ENCODE data around the gene ERFL.

ERFL gene

DNA sequence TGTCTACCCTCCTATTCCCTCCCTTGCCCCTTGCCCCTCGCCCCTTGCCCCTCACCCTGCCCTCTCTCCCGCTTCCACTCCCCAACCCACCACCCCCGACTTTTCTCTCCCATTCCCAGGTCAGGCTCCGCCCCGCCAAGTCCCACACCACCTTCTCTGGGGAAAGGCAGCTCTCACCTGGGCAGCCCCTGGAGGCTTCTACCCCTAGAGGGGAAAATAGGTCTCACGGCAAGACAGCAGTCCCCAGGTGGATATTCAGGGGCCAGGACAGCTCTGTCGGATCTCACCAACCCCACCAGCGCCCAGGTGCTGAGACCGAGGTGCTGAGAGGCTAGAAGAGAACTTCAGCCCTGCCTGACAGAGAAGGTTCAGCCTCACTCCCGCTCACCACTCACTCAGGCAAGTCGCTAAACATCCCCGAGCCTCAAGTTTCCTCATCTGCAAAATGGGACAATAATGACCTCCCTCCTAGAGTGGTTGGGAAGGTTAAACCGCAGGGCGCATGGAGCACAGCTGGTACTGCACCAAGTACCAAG is 1.4 kb upstream of the ERFL start:
- DNase-seq (ENCODE audit: low read depth): no peak
- H3K4me3 ChIP-seq (ENCODE audit: low read depth, low read length): no peak overlapping the region

DNA sequence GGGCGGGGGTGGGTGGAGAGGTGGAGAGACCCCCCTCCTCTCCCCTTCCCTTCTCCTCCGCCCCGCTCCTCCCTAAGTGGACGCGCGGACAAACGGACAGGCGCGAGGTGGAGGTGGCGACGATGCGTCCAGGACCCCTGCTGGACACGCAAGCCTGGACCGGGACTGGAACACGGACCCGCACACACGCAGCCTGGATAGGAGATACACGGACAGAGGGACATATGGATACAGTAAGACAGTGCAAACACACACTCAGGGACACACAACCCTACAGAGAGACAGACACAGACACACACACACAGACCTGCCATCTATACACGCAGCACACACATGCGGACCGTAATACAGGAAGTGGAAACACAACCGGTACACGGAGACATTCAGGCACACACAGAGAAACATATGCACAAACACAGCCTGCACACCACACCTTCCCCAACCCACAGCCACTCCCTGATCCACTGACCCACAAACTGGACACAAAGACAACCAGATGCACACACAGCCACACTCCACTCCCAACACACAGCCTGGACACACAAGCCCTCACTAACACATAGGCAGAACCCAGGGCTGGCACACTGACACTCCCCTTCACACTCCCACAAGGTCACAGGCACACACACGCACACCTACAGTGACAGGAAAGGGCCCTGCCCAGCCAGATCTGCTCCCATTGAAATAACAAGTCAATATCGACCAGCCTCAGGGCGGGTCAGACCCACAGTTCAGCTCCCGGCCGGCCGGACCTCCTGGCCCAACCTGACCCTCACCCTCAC is 696 bp upstream of the ERFL start:
- DNase-seq (ENCODE audit: low read depth): no peak
- H3K4me3 ChIP-seq (ENCODE audit: low read depth, low read length): peak overlapping the region; percentile 44

DNA sequence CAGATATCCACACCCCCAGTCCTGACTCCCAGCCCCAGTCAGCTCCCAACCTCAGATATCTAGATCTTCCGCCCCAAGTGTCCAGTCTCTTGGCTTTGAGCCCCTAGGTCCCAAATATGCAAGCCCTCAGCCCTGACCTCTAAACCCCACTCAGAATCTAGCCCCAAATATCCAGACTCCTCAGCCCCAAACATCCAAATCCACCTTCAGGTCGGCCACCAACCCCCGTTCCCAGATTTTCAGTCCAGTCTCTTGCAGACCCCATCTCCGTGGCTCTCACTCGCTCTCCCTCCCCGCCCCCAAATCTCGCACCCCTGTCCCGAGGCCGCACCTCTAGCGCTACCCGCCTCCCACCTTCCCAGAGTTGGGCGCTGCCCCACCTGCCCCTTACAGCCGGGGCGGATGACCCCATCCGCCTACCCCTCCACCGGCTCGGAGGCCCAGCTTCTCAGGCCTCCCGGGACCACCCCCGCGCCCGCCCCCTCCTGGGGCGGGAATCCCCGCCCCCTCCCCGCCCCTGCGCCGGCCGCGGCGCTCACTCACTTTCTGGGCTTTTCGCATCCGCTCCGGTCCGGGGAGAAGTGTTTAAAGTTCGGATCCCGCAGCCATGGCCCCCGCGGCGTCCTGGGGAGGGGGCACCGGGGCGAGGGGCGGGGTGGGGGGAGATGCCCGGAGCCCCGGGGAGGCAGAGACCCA is 604 bp downstream of the ERFL start:
- H3K4me3 ChIP-seq (ENCODE audit: low read depth, low read length): peak overlapping the region; percentile 44
- DNase-seq (ENCODE audit: low read depth): no peak

DNA sequence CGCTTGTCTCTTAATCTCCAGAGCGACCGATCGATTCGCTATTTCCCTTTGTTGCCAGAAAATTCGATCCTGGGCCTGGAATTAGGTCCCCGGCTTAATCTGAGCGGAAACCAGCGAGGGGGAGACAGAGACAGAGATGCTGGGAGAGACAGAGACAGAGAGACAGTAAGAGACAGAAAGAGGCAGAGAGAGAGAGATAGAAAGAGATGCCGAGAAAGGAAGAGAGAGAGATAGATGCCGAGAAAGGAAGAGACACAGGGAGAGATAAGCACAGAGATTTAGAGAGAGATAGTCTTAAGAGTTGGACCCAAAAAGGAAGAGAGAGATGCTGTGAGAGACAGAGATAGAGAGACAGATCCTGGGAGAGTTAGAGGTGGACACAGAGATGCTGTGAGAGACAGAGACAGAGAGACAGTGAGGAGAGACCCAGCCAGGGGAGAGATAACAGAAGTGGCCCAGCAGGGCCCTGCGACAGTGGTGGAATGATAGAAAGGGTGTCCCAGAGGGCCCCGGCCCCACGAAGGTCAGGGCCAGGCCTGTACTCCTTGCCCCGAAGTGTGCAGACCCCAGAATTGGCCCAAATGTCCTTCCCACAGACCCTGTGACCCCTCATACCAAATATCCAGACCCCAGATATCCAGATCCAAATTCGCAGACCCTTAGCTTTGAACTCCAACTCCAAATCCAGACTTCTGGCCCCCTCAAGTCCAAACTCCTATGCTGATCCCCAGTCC is 1.3 kb downstream of the ERFL start:
- DNase-seq (ENCODE audit: low read depth): no peak
- no peak overlapping the region for H3K4me3 ChIP-seq (ENCODE audit: low read depth, low read length)

DNA sequence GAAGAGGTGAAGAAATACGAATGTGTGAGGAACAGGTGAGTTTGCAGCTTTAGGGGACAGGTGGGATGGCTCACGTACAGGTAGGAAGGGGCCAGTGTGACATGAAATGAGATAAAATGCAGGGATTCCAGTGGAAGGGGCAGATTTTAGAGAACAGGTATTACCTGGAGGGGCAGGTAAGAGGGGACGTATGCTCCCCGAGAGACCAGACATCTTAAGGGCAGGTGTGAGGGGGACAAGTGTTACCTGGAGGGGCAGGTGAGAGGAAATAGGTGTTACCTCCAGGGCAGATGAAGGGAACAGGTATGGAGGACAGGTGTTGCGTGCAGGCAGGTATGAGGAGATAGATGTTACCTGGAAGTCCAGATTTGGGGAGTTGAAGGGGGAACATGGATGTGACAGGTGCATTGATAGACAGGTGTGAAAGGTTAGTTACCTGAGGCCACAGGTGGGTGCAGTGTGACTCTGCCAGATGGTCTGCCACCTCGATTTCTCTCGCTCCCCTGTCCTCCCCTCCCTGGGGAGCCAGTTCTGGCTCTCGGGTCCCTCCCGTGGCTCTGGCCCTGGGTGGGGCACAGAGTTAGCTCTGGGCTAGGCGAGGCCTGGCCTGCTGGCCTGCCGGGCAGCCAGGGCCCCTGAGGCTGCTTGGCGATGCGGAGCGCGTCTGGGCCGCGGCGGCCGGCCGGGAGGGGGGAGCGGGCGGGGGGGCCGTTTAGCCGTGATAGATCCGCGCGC is 2.1 kb downstream of the ERFL start:
- H3K4me3 ChIP-seq (ENCODE audit: low read depth, low read length): no peak overlapping the region
- DNase-seq (ENCODE audit: low read depth): no peak

DNA sequence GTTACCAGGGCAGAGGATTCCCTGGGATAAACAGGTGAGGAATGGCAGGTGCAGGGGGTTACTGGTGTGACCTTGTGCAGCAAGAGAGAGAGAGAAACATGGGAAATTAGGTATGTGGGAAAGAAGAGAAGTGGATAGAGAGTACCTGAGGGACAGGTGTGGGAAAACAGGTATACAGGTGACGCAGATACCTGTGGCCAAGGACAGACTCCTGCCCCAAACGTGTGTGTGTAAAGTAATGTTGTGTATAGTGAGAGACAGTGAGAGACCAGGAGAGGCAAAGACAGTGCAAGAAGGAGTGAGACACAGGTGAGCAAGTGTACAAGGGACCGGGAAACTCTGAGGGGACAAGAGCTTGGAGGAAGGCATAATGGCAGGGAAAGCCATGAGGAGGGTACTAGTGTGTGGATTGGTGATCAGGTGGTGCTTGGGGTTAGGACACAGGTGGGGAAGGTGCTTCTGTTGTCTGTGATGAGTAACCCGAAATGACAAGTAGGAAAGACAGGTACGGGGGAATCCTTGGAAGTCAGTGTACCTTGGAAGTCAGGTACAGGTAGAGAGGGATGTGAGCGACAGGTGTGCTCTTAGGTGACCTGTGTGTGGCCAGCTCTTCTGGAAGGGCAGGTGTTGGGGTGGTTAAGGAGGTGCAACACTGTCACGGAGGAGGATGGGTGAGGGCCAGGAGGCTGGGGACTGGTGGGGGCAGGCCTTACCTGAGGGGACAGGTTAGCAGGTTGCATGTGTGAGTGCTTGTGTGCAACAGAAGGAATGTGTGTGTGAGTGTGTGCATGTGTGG is 2.8 kb downstream of the ERFL start:
- no peak overlapping the region for H3K4me3 ChIP-seq (ENCODE audit: low read depth, low read length)
- DNase-seq (ENCODE audit: low read depth): no peak

DNA sequence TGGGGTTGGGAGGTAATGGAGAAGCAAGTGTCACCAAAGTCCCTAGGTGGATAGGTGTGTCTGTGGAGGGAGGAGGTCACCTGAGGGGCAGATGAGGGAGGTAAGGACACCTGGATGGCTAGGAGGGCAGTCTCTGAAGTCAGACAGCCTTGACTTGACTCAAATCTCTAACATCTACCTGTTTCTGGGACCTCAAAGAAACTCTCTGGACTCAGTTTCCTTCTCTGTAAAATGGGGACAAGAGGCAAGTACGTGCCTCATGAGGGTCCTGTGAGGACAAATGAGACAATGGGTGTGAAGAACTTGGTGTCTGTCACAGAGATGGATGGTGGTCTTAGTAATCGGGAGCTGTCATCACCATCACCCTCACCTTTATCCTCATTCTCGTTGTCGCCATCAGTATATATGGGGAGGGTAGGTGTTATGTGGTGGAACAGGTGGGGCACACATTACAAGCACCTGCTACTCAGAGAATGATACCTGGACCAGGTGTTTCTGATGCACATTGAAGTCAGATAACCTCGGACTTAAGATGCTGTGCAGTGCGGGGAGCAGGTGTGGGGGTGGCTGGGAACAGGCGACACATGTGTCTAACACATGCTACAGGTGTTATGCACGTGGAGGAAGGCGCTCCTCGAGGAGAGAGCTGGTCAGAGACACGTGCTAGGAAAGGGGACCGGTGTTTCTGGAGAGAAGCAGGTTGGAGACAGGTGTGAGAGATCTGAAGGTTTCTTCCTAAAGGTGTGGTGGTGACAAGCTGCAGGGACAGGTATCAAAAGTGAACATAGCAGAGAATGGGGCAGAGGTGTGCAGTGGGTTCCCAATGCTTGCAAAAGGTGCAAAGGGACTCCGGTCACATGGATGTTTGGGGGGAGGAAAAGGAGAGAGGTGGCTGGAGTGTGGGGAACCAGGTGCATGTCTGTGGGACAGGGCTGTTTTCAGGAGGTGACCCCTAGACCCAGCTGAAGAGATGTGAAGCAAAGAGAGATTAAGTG is 3.8 kb downstream of the ERFL start:
- H3K4me3 ChIP-seq (ENCODE audit: low read depth, low read length): no peak overlapping the region
- no peak for DNase-seq (ENCODE audit: low read depth)

DNA sequence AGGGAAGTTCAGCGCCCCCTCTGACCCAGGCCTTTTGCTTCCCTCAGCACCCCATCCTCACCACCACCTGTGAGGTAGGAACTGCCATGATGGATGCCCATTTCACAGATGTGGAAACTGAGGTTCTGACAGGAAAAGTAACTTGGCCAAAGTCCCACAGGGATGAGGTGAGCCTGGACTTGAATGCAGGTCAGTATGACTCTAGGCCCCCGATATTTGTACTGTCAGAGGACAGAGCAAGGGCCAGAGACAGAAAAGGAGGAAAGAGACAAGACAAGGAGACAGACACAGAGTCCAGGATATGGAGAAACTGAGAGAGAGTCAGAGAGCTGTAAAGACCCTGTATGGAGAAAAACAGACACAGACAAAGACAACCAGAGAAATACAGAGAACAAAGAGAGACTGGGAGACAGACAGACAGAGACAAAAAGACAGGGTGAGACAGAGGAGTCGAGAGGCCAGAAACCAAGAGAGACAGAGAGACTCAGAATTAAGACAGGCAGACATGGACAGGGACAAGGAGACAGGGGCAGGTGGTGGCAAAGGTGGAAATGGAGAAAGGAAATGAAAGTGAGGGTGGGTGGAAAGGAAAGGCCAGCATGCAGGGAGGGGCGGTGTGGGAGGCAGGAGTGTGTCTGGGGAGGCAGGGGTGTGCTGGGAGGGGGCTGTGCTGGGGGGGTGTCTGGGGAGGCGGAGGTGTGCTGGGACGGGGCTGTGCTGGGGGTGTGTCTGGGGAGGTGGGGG is 5.0 kb downstream of the ERFL start:
- DNase-seq (ENCODE audit: low read depth): no peak
- no peak overlapping the region for H3K4me3 ChIP-seq (ENCODE audit: low read depth, low read length)

DNA sequence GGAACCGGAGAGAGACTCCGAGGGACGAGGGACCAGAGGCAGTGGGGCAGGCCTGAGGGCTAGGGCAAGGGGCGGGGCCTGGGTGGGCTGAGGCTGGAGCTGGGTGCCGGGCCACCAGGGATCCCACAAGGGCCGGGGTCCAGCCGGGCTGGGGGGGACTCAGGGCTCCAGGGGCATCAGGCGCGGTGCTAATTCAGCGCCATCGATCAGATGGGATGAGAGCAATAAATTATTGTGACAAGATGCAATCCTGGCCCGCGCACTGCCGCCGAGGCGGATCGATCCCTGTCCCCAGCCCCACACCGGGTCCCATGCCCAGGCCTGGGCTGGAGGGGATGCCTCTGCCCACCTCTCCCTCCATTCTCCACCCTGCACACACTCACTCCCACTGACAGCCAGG is 5.7 kb downstream of the ERFL start:
- DNase-seq (ENCODE audit: low read depth): no peak
- H3K4me3 ChIP-seq (ENCODE audit: low read depth, low read length): no peak overlapping the region

DNA sequence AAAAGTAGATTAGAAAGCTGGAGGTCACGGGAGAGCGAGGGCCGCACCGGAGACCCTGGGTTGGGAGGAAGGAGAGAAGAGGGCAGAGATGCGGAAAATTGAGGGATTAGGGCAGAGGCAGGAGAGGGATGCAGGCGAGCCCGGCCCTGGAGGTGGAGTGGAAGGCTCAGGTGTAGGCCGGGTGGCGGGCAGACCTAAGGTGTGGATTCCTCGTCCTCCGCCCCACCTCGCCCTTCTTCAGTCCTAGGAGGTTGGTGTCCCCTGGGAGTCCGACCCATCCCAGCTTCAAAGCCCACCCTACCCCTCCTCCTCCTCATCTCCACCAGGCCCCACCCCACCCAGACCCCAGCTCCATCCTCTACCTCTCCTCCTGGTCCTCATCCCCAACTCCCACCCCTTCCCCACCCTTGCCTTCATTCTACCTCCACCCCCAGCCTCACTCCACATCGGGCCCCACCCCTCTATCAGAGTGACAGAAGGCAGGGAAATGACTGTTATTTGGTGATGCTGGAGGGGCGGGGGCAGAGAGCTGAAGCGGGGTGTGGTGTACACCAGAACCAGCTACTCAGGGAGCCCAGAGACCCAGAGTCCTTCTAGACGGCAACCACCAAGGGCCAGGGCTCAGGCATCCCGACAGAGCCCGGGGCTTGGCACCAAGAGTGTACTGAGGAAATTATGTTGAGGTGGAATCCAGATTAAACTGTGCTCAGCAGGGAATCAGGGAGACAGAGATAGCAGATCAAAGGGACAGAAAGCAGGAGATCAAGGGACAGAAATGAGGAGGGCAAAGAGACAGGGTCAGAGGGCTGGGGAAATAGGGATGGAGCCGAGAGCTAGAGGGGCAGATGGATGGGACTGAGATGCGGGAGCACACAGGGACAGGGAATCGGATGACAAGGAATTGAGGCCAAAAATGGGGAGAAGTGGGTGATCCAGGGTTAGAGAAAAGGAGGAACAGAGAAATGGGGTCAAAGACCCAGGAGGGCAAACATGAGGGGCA is 6.4 kb downstream of the ERFL start:
- DNase-seq (ENCODE audit: low read depth): no peak
- no peak overlapping the region for H3K4me3 ChIP-seq (ENCODE audit: low read depth, low read length)

DNA sequence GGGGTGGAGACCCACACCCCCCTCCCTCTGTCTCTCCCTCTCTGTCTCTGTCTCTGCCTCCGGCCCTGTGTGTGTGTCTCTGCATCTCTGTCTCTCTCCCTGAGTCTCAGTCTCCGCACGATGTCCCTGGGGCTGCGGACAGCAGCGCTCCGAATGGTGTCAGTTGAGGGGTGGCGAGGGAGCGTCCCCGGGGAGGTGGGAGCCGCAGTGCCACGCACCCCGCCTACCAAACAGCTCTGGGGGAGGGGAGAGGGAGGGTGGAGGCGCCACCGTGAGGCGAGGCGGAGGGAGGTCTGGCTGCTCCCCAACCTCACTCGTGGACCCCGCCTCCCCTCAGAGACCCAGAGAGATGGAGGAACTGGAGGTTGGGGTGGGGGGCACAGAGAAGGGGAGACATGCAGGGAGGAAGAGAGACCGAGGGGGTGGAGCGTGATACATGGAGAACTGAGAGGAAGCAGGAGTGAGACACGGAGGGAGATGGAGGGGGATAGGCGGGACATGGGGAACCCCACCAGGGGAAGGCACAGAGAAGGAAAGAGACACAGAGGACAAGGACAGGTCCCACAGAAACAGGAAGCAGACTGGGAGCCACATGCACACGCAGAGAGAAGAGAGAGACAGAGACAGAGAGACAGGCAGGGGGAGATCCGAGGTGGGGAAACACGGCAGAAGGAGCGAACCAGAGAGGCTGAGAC is 7.2 kb downstream of the ERFL start:
- H3K4me3 ChIP-seq (ENCODE audit: low read depth, low read length): no peak overlapping the region
- no peak for DNase-seq (ENCODE audit: low read depth)

DNA sequence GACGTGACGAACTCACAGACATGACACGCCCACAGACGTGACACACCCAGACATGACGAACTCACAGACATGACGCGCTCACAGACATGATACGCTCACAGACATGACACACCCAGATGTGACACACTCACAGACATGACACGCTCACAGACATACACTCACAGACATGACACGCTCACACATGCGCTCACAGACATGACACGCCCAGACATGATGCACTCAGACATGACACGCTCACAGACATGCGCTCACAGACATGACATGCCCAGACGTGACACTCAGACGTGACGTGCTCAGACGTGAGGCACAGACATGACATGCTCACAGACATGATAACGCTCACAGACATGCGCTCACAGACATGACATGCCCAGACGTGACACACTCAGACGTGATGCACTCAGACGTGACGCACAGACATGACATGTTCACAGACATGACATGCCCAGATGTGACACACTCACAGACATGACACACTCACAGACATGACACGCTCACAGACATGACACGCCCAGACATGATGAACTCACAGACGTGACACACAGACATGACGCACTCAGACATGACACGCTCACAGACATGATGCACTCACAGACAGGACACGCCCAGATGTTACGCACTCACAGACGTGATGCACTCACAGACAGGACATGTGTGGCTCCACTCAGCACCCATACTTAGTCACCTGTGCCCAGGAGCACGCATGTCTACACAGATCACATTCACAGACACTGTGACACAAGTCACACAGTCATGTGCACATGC is 8.1 kb downstream of the ERFL start:
- DNase-seq (ENCODE audit: low read depth): no peak
- H3K4me3 ChIP-seq (ENCODE audit: low read depth, low read length): no peak overlapping the region

DNA sequence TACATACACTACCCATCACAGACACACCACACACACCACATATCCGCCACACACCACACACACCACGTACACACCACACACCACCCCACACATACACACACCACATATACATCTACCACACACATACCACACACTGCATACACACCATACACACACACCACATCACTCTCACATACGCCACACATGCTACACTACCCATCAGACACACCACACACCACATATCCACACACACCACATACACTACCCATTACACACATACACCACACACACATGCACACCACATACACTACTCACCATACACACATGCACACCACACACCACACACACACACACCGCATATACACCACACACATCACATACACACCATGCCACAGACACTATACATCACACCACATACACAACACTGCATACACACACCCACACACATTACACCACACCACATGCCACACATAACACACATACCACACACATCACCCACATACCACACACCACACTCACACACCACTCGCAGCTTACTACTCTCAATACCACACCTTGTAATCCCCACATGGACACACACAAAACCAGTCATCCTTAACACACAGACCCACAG is 9.5 kb downstream of the ERFL start:
- no peak for DNase-seq (ENCODE audit: low read depth)
- H3K4me3 ChIP-seq (ENCODE audit: low read depth, low read length): no peak overlapping the region

DNA sequence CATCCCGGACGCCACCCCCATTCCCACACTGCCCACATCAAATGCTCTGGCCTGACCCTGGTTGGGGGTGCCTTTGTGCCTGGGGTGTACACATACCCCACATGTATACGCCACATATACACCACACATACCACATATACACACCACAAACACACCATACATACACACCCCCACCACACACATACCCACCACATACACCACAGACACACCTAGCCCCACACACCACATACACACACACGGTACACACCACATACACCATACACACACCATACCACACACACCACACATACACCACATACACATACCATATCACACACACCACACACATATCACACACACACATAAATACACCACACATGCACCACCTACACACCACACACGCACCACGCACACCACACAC is 10.2 kb downstream of the ERFL start:
- no peak for DNase-seq (ENCODE audit: low read depth)
- H3K4me3 ChIP-seq (ENCODE audit: low read depth, low read length): no peak overlapping the region

Data from skeletal muscle cell (primary cell).